HepG2 (cell line): Measurements from ENCODE around the gene CLEC3A. TPM values are rescaled to one million over a fixed set of nuclear protein-coding genes. Genes with fewer than 3 reads are reported as not detected.

ENCODE experiments used
- ELK4 ChIP-seq: sonication (generic); formaldehyde crosslinking; IDR thresholded peaks from 2 replicates; pipeline ENCODE4 v1.9.0; 2021; ENCODE audit warnings: missing genetic modification reagents, borderline replicate concordance
- HNRNPK ChIP-seq: fragments of 200-400 bp; formaldehyde crosslinking; IDR thresholded peaks from 2 replicates; pipeline ENCODE4 v1.6.1; 2018; ENCODE audit warnings: low read length, low read depth, moderate library complexity, mild to moderate bottlenecking; ENCODE audit not compliant: poor library complexity, severe bottlenecking
- HNRNPUL1 ChIP-seq: fragments of 200-400 bp; formaldehyde crosslinking; IDR thresholded peaks from 2 replicates; pipeline ENCODE4 v1.6.1; 2017; ENCODE audit warnings: low read depth, mild to moderate bottlenecking, low read length, moderate library complexity
- KLF15 ChIP-seq: sonication (generic); formaldehyde crosslinking; IDR thresholded peaks from 2 replicates; pipeline ENCODE4 v1.8.1; 2023; ENCODE audit warnings: borderline replicate concordance, mild to moderate bottlenecking, inconsistent platforms, missing genetic modification reagents, mixed read lengths
- YEATS2 ChIP-seq: sonication (generic); formaldehyde crosslinking; IDR thresholded peaks from 2 replicates; pipeline ENCODE4 v1.4.0; 2020; ENCODE audit warnings: missing genetic modification reagents, borderline replicate concordance
- ZNF138 ChIP-seq: sonication (generic); formaldehyde crosslinking; IDR thresholded peaks from 2 replicates; pipeline ENCODE4 v1.5.0; 2020; ENCODE audit warnings: mild to moderate bottlenecking, low read depth, missing genetic modification reagents
- ZNF235 ChIP-seq: sonication (generic); formaldehyde crosslinking; IDR thresholded peaks from 2 replicates; pipeline ENCODE4 v1.8.1; 2023; ENCODE audit warnings: mild to moderate bottlenecking, missing genetic modification reagents, borderline replicate concordance
- ZNF383 ChIP-seq: sonication (generic); formaldehyde crosslinking; IDR thresholded peaks from 2 replicates; pipeline ENCODE4 v1.4.0; 2020; ENCODE audit warnings: missing genetic modification reagents, mild to moderate bottlenecking, borderline replicate concordance
- ZNF546 ChIP-seq: sonication (generic); formaldehyde crosslinking; conservative IDR thresholded peaks from 2 replicates; pipeline ENCODE4 v1.8.1; 2023; ENCODE audit warnings: mild to moderate bottlenecking, missing genetic modification reagents
- ZNF556 ChIP-seq: sonication (generic); formaldehyde crosslinking; IDR thresholded peaks from 2 replicates; pipeline ENCODE4 v1.4.0; 2020; ENCODE audit warnings: mild to moderate bottlenecking, missing genetic modification reagents, borderline replicate concordance
- ZNF605 ChIP-seq: sonication (generic); formaldehyde crosslinking; IDR thresholded peaks from 2 replicates; pipeline ENCODE4 v1.8.0; 2022; ENCODE audit warnings: mild to moderate bottlenecking, missing genetic modification reagents
- ZNF646 ChIP-seq: sonication (generic); formaldehyde crosslinking; IDR thresholded peaks from 2 replicates; pipeline ENCODE4 v1.9.0; 2021; ENCODE audit warnings: mild to moderate bottlenecking, missing genetic modification reagents
- ZNF788 ChIP-seq: sonication (generic); formaldehyde crosslinking; IDR thresholded peaks from 2 replicates; pipeline ENCODE4 v1.5.0; 2020; ENCODE audit warnings: mild to moderate bottlenecking, missing genetic modification reagents, borderline replicate concordance
- polyA plus RNA-seq, 8 experiments: library from polyadenylated mRNA; depleted of rRNA in 3 of 8; stranded (reverse) in 7 of 8; unstranded in 1 of 8; fragments of >200 nt; fragmentation: Illumina TruSeq in 4 of 8; extraction: Trizol in 4 of 8; gene quantifications; 2 replicates each; pipeline versions ENCODE4 v1.2.1 to v1.2.3, GENCODE V29; 2011 to 2016; ENCODE audit warnings: low read depth in 4 of 8, missing spikeins in 1 of 8, mixed read lengths in 1 of 8; ENCODE audit not compliant: insufficient read depth in 1 of 8
- total RNA-seq, 5 experiments: library from RNA; depleted of rRNA; stranded (reverse); fragments of >200 nt; fragmentation: Illumina TruSeq; extraction: Trizol; gene quantifications; 2 replicates each; pipeline ENCODE4 v1.2.3, GENCODE V29; 2016; ENCODE audit warnings: low read depth in 1 of 5

Gene CLEC3A
- total and polyA plus RNA-seq, 2 of the 13 experiments (the other 11 are each of a cell fraction or from before 2014, with no cell fraction given), result not detected

DNA sequence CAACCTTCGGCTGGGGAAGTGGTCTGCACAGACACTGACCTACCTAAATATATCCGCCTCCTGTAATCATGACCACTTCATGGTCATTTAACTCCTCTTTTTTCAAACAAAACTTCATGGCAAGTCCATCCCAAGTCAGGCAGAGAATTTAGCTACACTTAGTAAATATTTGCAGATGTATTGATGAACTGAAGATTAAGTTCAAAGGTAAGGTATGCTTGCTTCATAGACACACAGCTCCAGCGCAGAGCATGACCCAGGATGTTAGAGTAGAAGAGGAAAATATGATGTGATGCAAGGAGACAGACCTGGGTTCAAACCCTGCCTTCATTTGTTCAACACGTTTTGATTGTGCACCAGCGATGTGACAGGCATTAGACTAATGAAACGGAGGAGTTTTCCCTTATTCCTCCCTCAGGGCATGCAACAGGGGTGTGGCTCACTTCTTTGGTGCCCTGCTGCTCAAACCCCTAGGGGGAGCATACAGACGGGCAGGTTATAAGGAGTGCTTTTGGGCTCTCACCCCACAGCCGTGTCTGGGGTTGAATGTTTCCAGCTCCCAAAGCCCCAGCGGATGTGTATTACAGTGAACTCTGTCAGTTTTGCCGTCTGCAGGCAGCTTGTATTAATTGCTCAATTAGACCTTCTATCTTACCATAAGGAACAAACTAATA, 23.9 kb upstream of the CLEC3A start (continued):
- TF ChIP-seq ZNF646 (CRISPR knock-in tag) (no peak), ZNF546 (CRISPR knock-in tag) (no peak), HNRNPK (no peak), ZNF383 (no peak), YEATS2 (no peak), ELK4 (CRISPR knock-in tag) (no peak), ZNF788 (CRISPR knock-in tag) (no peak), ZNF138 (no peak), ZNF235 (no peak), KLF15 (CRISPR knock-in tag) (no peak), ZNF605 (CRISPR knock-in tag) (no peak), ZNF556 (no peak), HNRNPUL1 (no peak)
